Fibroblast of lung (primary cell): ENCODE data around the gene ARID2. TPM values are rescaled to one million over a fixed set of nuclear protein-coding genes. Genes with fewer than 3 reads are reported as not detected.

ENCODE experiments used
- DNase-seq, 2 donors: peaks; one replicate each; pipeline versions ENCODE4 v3.0.0 to v3.0.0-alpha.2; 2010; ENCODE audit warnings: low read depth in 2 of 2
- H2AFZ ChIP-seq: 2 replicates; pipeline ENCODE4 v1.5.1; 2012; ENCODE audit warnings: low read length, control low read depth, inconsistent platforms
- H3K27ac ChIP-seq: 2 replicates; pipeline ENCODE4 v1.5.1; 2011; ENCODE audit warnings: low read length, control low read depth; ENCODE audit not compliant: insufficient read depth
- H3K27me3 ChIP-seq: 2 replicates; pipeline ENCODE4 v1.5.1; 2011; ENCODE audit warnings: mild to moderate bottlenecking, low read length; ENCODE audit not compliant: control insufficient read depth, insufficient read depth
- H3K36me3 ChIP-seq: 2 replicates; pipeline ENCODE4 v1.5.1; 2011; ENCODE audit warnings: low read length; ENCODE audit not compliant: control insufficient read depth, insufficient read depth
- H3K4me1 ChIP-seq: 2 replicates; pipeline ENCODE4 v1.5.1; 2011; ENCODE audit warnings: low read length; ENCODE audit not compliant: control insufficient read depth, insufficient read depth; ENCODE audit errors: extremely low read depth
- H3K4me2 ChIP-seq: 2 replicates; pipeline ENCODE4 v1.5.1; 2011; ENCODE audit warnings: low read length, control low read depth; ENCODE audit not compliant: insufficient read depth; ENCODE audit errors: extremely low read depth
- H3K4me3 ChIP-seq, 4 experiments: fragments of 200-600 bp in 1 of 4; sonication (generic) in 1 of 4; replicated peaks in 1 of 4; 2 replicates each; pipeline ENCODE4 v1.5.1; 2011 to 2016; ENCODE audit warnings: low read length in 4 of 4, low read depth in 3 of 4, mild to moderate bottlenecking in 3 of 4, control low read depth in 2 of 4, inconsistent platforms in 1 of 4, mixed read lengths in 1 of 4; ENCODE audit not compliant: insufficient read depth in 1 of 4; ENCODE audit errors: control extremely low read depth in 1 of 4
- H3K79me2 ChIP-seq: 2 replicates; pipeline ENCODE4 v1.5.1; 2012; ENCODE audit warnings: mild to moderate bottlenecking, low read length, inconsistent platforms; ENCODE audit not compliant: control insufficient read depth, insufficient read depth
- H3K9ac ChIP-seq: 2 replicates; pipeline ENCODE4 v1.5.1; 2011; ENCODE audit warnings: mild to moderate bottlenecking, low read length, control low read depth; ENCODE audit not compliant: insufficient read depth
- H3K9me3 ChIP-seq: 2 replicates; pipeline ENCODE4 v1.5.1; 2012; ENCODE audit warnings: low read depth, low read length; ENCODE audit not compliant: control insufficient read depth, insufficient read depth
- H4K20me1 ChIP-seq: 2 replicates; pipeline ENCODE4 v1.5.1; 2011; ENCODE audit warnings: low read length; ENCODE audit not compliant: control insufficient read depth, insufficient read depth; ENCODE audit errors: extremely low read depth
- EZH2 ChIP-seq: IDR thresholded peaks from 2 replicates; pipeline ENCODE4 v1.5.1; 2012; ENCODE audit warnings: low read length, control low read depth, mild to moderate bottlenecking; ENCODE audit errors: missing control alignments
- polyA plus RNA-seq, 2 donors: library from polyadenylated mRNA; depleted of rRNA in 1 of 2; stranded (reverse) in 1 of 2; unstranded in 1 of 2; fragments of >200 nt; gene quantifications; 2 replicates each; pipeline ENCODE4 v1.2.1, GENCODE V29; 2011 to 2012; ENCODE audit warnings: missing spikeins in 1 of 2
- total RNA-seq: library from RNA; depleted of rRNA; stranded (reverse); fragments of >200 nt; gene quantifications from 2 replicates; pipeline ENCODE4 v1.2.1, GENCODE V29; 2014
- TF ChIP-seq, protein P1 (sequence below), 2 donors: IDR thresholded peaks in 1 of 2; conservative IDR thresholded peaks in 1 of 2; 1 replicate in 1 of 2; 2 replicates in 1 of 2; pipeline ENCODE4 v1.5.1; 2011 to 2012; ENCODE audit warnings: low read length in 2 of 2, control low read depth in 1 of 2, inconsistent platforms in 1 of 2, low read depth in 1 of 2, mild to moderate bottlenecking in 1 of 2

ARID2 gene
- total and polyA plus RNA-seq, 2 donors (not counting 1 experiment from before 2014, with no cell fraction given), result 14.5 to 15.7 TPM

DNA sequence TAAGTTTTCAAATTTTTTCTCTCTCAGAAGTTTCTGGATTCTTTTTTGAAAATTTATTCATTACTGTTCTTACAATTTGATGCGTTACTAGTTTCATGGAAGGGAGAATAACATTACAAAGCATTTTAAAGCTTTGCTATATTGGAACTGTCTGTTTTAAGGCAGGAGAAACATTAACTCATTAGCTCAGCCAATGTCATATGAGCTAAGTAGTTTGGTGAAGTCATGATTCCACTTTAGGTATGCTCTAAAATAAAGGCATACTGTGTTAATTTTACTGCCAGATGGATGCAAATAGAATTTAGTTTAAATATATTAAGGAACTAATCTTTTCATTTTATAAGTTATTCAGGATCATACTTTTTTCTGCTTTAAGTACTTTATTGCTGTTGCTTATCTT lies 46.0 kb downstream of the ARID2 start:
- Histone ChIP-seq H3K9me3 (no peaks in the 10 kb centered on the region), H3K27ac (no peak overlapping the region), H4K20me1 (no peaks in the 10 kb centered on the region), H2AFZ (no peak overlapping the region), H3K4me2 (no peak overlapping the region), H3K4me3 (no peak overlapping the region), H3K27me3 (no peaks in the 10 kb centered on the region), H3K36me3 (no peaks in the 10 kb centered on the region), H3K4me1 (no peaks in the 10 kb centered on the region), H3K9ac (no peak overlapping the region), H3K79me2 (no peaks in the 10 kb centered on the region)
- TF ChIP-seq, protein P1, sequence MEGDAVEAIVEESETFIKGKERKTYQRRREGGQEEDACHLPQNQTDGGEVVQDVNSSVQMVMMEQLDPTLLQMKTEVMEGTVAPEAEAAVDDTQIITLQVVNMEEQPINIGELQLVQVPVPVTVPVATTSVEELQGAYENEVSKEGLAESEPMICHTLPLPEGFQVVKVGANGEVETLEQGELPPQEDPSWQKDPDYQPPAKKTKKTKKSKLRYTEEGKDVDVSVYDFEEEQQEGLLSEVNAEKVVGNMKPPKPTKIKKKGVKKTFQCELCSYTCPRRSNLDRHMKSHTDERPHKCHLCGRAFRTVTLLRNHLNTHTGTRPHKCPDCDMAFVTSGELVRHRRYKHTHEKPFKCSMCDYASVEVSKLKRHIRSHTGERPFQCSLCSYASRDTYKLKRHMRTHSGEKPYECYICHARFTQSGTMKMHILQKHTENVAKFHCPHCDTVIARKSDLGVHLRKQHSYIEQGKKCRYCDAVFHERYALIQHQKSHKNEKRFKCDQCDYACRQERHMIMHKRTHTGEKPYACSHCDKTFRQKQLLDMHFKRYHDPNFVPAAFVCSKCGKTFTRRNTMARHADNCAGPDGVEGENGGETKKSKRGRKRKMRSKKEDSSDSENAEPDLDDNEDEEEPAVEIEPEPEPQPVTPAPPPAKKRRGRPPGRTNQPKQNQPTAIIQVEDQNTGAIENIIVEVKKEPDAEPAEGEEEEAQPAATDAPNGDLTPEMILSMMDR (conservative IDR thresholded peaks at IDR 0.05 in 1 of 2, IDR thresholded peaks at IDR 0.05 in 1 of 2; ENCODE audit: low read depth in 1 of 2, low read length in 2 of 2), result no peak
- no peak for TF ChIP-seq EZH2
- no peak for DNase-seq

GRCh38 chr12:45775964-45776363 lies 46.5 kb downstream of the ARID2 start:
- H3K9me3 ChIP-seq, result no peaks in the 10 kb centered on the region
- H3K4me3 ChIP-seq, result no peak overlapping the region
- H3K4me2 ChIP-seq, result no peak overlapping the region
- no peak for DNase-seq
- no peaks in the 10 kb centered on the region for H3K36me3 ChIP-seq
- no peaks in the 10 kb centered on the region for H4K20me1 ChIP-seq
- H3K27ac ChIP-seq, result no peak overlapping the region
- no peak overlapping the region for H3K9ac ChIP-seq
- H3K79me2 ChIP-seq, result no peaks in the 10 kb centered on the region
- no peaks in the 10 kb centered on the region for H3K27me3 ChIP-seq
- no peaks in the 10 kb centered on the region for H3K4me1 ChIP-seq
- TF ChIP-seq, protein P1 (conservative IDR thresholded peaks at IDR 0.05 in 1 of 2, IDR thresholded peaks at IDR 0.05 in 1 of 2; ENCODE audit: low read depth in 1 of 2, low read length in 2 of 2), result no peak
- no peak for TF ChIP-seq EZH2
- H2AFZ ChIP-seq, result no peak overlapping the region

- TF ChIP-seq EZH2, result no peak
- TF ChIP-seq, protein P1 (conservative IDR thresholded peaks at IDR 0.05 in 1 of 2, IDR thresholded peaks at IDR 0.05 in 1 of 2; ENCODE audit: low read depth in 1 of 2, low read length in 2 of 2), result no peak
- no peak overlapping the region for H3K4me3 ChIP-seq
- H3K4me1 ChIP-seq, result no peaks in the 10 kb centered on the region
- no peak overlapping the region for H2AFZ ChIP-seq
- no peaks in the 10 kb centered on the region for H3K79me2 ChIP-seq
- DNase-seq, result no peak
- no peaks in the 10 kb centered on the region for H3K9me3 ChIP-seq
- H3K36me3 ChIP-seq, result no peaks in the 10 kb centered on the region
- no peak overlapping the region for H3K27ac ChIP-seq
- H3K9ac ChIP-seq, result no peak overlapping the region
- H3K4me2 ChIP-seq, result no peak overlapping the region
- H3K27me3 ChIP-seq, result no peaks in the 10 kb centered on the region
- H4K20me1 ChIP-seq, result no peaks in the 10 kb centered on the region
These were observed 50.4 kb downstream of the ARID2 start for GRCh38 chr12:45779936-45780335.
